IMR-90 (cell line): ENCODE results near the gene ENAH. TPM values are rescaled to one million over a fixed set of nuclear protein-coding genes. Genes with fewer than 3 reads are reported as not detected.

ENCODE experiments used
- ATAC-seq: fragments of 200-7000 bp; cut with Tn5 transposase; 2 replicates; pipeline ENCODE4 v1.9.1; 2020; ENCODE audit warnings: low read depth, mild to moderate bottlenecking, moderate library complexity
- BruUV-seq: library from RNA; stranded (reverse); fragments of 400-500 nt; replicated peaks from 2 replicates; lab custom pipeline; 2021; lab: Mats Ljungman, UMichigan
- CTCF ChIA-PET: fragments of 300-600 bp; formaldehyde crosslinking; extraction: SDS; loops from one replicate; lab custom pipeline; 2021; ENCODE audit warnings: antibody characterized with exemption; lab: Yijun Ruan, JAX
- POLR2A ChIA-PET: fragments of 300-600 bp; sonication (Branson Sonifier 250); formaldehyde crosslinking; loops from one replicate; lab custom pipeline; 2022; ENCODE audit warnings: antibody characterized with exemption; ENCODE audit not compliant: unreplicated experiment; lab: Charles Lee
- DNase-seq: peaks from one replicate; pipeline ENCODE4 v3.0.0; 2013
- H2AFZ ChIP-seq: replicated peaks from 2 replicates; pipeline ENCODE3; 2013; ENCODE audit warnings: low read length, mild to moderate bottlenecking; ENCODE audit not compliant: poor library complexity
- H2AK5ac ChIP-seq: 2 replicates; pipeline ENCODE4 v1.6.1; 2013; ENCODE audit warnings: low read depth, low read length, inconsistent platforms
- H2AK9ac ChIP-seq: replicated peaks from 2 replicates; pipeline ENCODE3; 2013; ENCODE audit warnings: mild to moderate bottlenecking, low read depth, low read length, moderate library complexity; ENCODE audit not compliant: poor library complexity
- H2BK120ac ChIP-seq: 2 replicates; pipeline ENCODE4 v1.6.1; 2013; ENCODE audit warnings: low read depth, low read length, inconsistent platforms
- H2BK15ac ChIP-seq: 3 replicates; pipeline ENCODE4 v1.6.1; 2013; ENCODE audit warnings: low read depth, low read length, inconsistent platforms
- H2BK20ac ChIP-seq: 2 replicates; pipeline ENCODE4 v1.6.1; 2013; ENCODE audit warnings: low read depth, mild to moderate bottlenecking, inconsistent platforms, low read length, moderate library complexity
- H2BK5ac ChIP-seq: 2 replicates; pipeline ENCODE4 v1.6.1; 2013; ENCODE audit warnings: mild to moderate bottlenecking, low read depth, low read length, inconsistent platforms; ENCODE audit not compliant: poor library complexity, severe bottlenecking
- H3K14ac ChIP-seq: replicated peaks from 2 replicates; pipeline ENCODE4 v1.6.1; 2013; ENCODE audit warnings: low read depth, low read length, inconsistent platforms
- H3K18ac ChIP-seq: 2 replicates; pipeline ENCODE4 v1.6.1; 2013; ENCODE audit warnings: low read depth, low read length, control low read depth
- H3K23ac ChIP-seq: 2 replicates; pipeline ENCODE4 v1.6.1; 2013; ENCODE audit warnings: low read depth, low read length, inconsistent platforms
- H3K27ac ChIP-seq: 2 replicates; pipeline ENCODE4 v1.5.1; 2013; ENCODE audit warnings: mild to moderate bottlenecking, control low read depth, low read length; ENCODE audit not compliant: insufficient read depth
- H3K27me3 ChIP-seq: 2 replicates; pipeline ENCODE4 v1.6.1; 2013; ENCODE audit warnings: low read length; ENCODE audit not compliant: control insufficient read depth, insufficient read depth
- H3K36me3 ChIP-seq: 2 replicates; pipeline ENCODE4 v1.6.1; 2013; ENCODE audit warnings: low read length, mixed read lengths; ENCODE audit not compliant: control insufficient read depth, insufficient read depth
- H3K4ac ChIP-seq: 2 replicates; pipeline ENCODE4 v1.6.1; 2013; ENCODE audit warnings: low read depth, low read length, inconsistent platforms
- H3K4me1 ChIP-seq: 2 replicates; pipeline ENCODE4 v1.6.1; 2013; ENCODE audit warnings: low read length, mixed read lengths; ENCODE audit not compliant: control insufficient read depth, insufficient read depth
- H3K4me2 ChIP-seq: 2 replicates; pipeline ENCODE4 v1.6.1; 2013; ENCODE audit warnings: low read depth, mild to moderate bottlenecking, control low read depth, low read length, moderate library complexity
- H3K4me3 ChIP-seq: 2 replicates; pipeline ENCODE4 v1.5.1; 2013; ENCODE audit warnings: low read depth, mild to moderate bottlenecking, control low read depth, low read length, moderate library complexity; ENCODE audit not compliant: insufficient read depth
- H3K56ac ChIP-seq: 2 replicates; pipeline ENCODE4 v1.6.1; 2013; ENCODE audit warnings: low read length, inconsistent platforms; ENCODE audit not compliant: insufficient read depth; ENCODE audit errors: extremely low read depth
- H3K79me1 ChIP-seq, 2 experiments: 2 replicates each; pipeline ENCODE4 v1.6.1; 2013; ENCODE audit warnings: low read length in 2 of 2, inconsistent platforms in 1 of 2, low read depth in 1 of 2
- H3K9ac ChIP-seq: 2 replicates; pipeline ENCODE4 v1.6.1; 2013; ENCODE audit warnings: low read depth, low read length, control low read depth
- H3K9me1 ChIP-seq: 2 replicates; pipeline ENCODE4 v1.6.1; 2013; ENCODE audit warnings: low read length, inconsistent platforms; ENCODE audit not compliant: insufficient read depth
- H3K9me3 ChIP-seq: 2 replicates; pipeline ENCODE4 v1.6.1; 2013; ENCODE audit warnings: low read length; ENCODE audit not compliant: control insufficient read depth, insufficient read depth
- H4K20me1 ChIP-seq: 2 replicates; pipeline ENCODE4 v1.6.1; 2013; ENCODE audit warnings: low read length, inconsistent platforms; ENCODE audit not compliant: insufficient read depth
- H4K5ac ChIP-seq: 2 replicates; pipeline ENCODE4 v1.6.1; 2013; ENCODE audit warnings: mild to moderate bottlenecking, low read depth, low read length, control low read depth
- H4K8ac ChIP-seq, 2 experiments: 2 replicates each; pipeline ENCODE4 v1.6.1; 2013; ENCODE audit warnings: low read depth in 2 of 2, low read length in 2 of 2, control low read depth in 1 of 2, inconsistent platforms in 1 of 2
- H4K91ac ChIP-seq: 2 replicates; pipeline ENCODE4 v1.6.1; 2013; ENCODE audit warnings: low read depth, low read length, inconsistent platforms; ENCODE audit not compliant: insufficient read depth
- BHLHE40 ChIP-seq: fragments of 150-350 bp; IDR thresholded peaks from 2 replicates; pipeline ENCODE4 v1.6.1; 2016; ENCODE audit warnings: mild to moderate bottlenecking, low read depth, low read length
- CTCF ChIP-seq: conservative IDR thresholded peaks from 2 replicates; pipeline ENCODE4 v1.5.1; 2012; ENCODE audit warnings: mild to moderate bottlenecking, low read depth, low read length, improper control_type of control experiment
- FOS ChIP-seq: fragments of 150-350 bp; IDR thresholded peaks from 2 replicates; pipeline ENCODE4 v1.6.1; 2016; ENCODE audit warnings: low read depth, low read length
- MAFK ChIP-seq: IDR thresholded peaks from 2 replicates; pipeline ENCODE4 v1.6.1; 2012; ENCODE audit warnings: low read depth, low read length, improper control_type of control experiment
- POLR2A ChIP-seq: IDR thresholded peaks from 2 replicates; pipeline ENCODE4 v1.6.1; 2012; ENCODE audit warnings: mild to moderate bottlenecking, low read depth, low read length
- RFX5 ChIP-seq: IDR thresholded peaks from 2 replicates; pipeline ENCODE4 v1.8.0; 2012; ENCODE audit warnings: low read depth, mild to moderate bottlenecking, low read length, moderate library complexity
- WGBS, 2 experiments: methylation state at CpG; one replicate each; pipeline versions ENCODE4 v1.1.5 to v1.1.7; 2013; ENCODE audit warnings: missing lambda C conversion rate in 2 of 2; ENCODE audit not compliant: insufficient read length in 1 of 2; ENCODE audit errors: extremely low coverage in 2 of 2; 5-methylcytosine and 5-hydroxymethylcytosine counted together
- dilution Hi-C: fragments of 300-500 bp; cut with HindIII; formaldehyde crosslinking; loops from one replicate; pipeline ENCODE4 v1.14.3; 2018; ENCODE audit warnings: low sequenced_read_pairs; ENCODE audit not compliant: unreplicated experiment
- in situ Hi-C: fragments of 300-500 bp; cut with MboI; formaldehyde crosslinking; loops from 3 replicates; pipeline ENCODE4 v1.14.3; 2019; ENCODE audit warnings: low sequenced_read_pairs, inconsistent platforms, mixed read lengths
- intact Hi-C: fragments of 100-400 bp; cut with micrococcal nuclease; formaldehyde crosslinking; loops from 2 replicates; pipeline ENCODE4 v1.10.0; 2022
- polyA plus RNA-seq, 3 experiments: library from polyadenylated mRNA; depleted of rRNA; stranded (reverse); fragments of >200 nt; gene quantifications; 2 replicates each; pipeline ENCODE4 v1.2.3, GENCODE V29; 2012; ENCODE audit warnings: low replicate concordance in 1 of 3
- total RNA-seq: library from RNA; depleted of rRNA; stranded (reverse); fragments of >200 nt; gene quantifications from 2 replicates; pipeline ENCODE4 v1.2.3, GENCODE V29; 2012

ENAH gene
- total and polyA plus RNA-seq, 2 of the 4 experiments (the other 2 are of a cell fraction) = 61.3 to 86.9 TPM

GRCh38 chr1:225692517-225692879 is 39.6 kb upstream of the ENAH start:
- no peak overlapping the region for H3K27ac ChIP-seq
- no peaks in the 10 kb centered on the region; the same call in 1 of the 2 replicates for H3K27me3 ChIP-seq
- H2AFZ ChIP-seq = no peak overlapping the region
- no peak overlapping the region for H3K4me3 ChIP-seq
- no peaks in the 10 kb centered on the region for H4K20me1 ChIP-seq
- WGBS, 2 experiments = no CpG with 5 or more reads among the region's 1 CpG
- no peak overlapping the region for H3K4me2 ChIP-seq
- H2AK5ac ChIP-seq = peak overlapping the region; percentile 85; the same call in 1 of the 2 replicates
- no TSS peak for BruUV-seq
- peaks cover 5% of the 10 kb centered on the region; the same call in 1 of the 2 replicates for H3K9me1 ChIP-seq
- H4K91ac ChIP-seq = 0 out of 2 replicates have a peak overlapping the region, but pooled peaks have one; percentile 15
- H3K14ac ChIP-seq = no peak overlapping the region
- ChIA-PET POLR2A (no interaction called here), CTCF (no interaction called here)
- no peak overlapping the region for H2BK20ac ChIP-seq
- no peak overlapping the region for H3K56ac ChIP-seq
- no peak overlapping the region for H3K18ac ChIP-seq
- H3K4me1 ChIP-seq = peaks cover 13% of the 10 kb centered on the region
- DNase-seq (no peak), ATAC-seq (no peak)
- H2BK5ac ChIP-seq = no peak overlapping the region
- no peaks in the 10 kb centered on the region for H3K79me1 ChIP-seq
- TF ChIP-seq MAFK = no peak
- no peak for TF ChIP-seq CTCF
- TF ChIP-seq RFX5 = no peak
- no peak for TF ChIP-seq POLR2A
- TF ChIP-seq FOS = no peak
- TF ChIP-seq BHLHE40 = no peak
- no peak overlapping the region for H3K23ac ChIP-seq
- no peak overlapping the region for H4K8ac ChIP-seq
- peak overlapping the region; percentile 3 for H2AK9ac ChIP-seq
- H2BK15ac ChIP-seq = no peak overlapping the region
- in situ Hi-C loops (loop anchor here (5.0 kb wide), 1 partner anchor 50 kb away; no protein-coding TSS in a partner anchor), intact Hi-C loops (no loop called here), dilution Hi-C loops (no loop called here)
- no peaks in the 10 kb centered on the region for H3K36me3 ChIP-seq
- H3K9me3 ChIP-seq = no peaks in the 10 kb centered on the region
- H3K9ac ChIP-seq = no peak overlapping the region
- no peak overlapping the region for H3K4ac ChIP-seq
- no peak overlapping the region for H4K5ac ChIP-seq
- H2BK120ac ChIP-seq = no peak overlapping the region
